Kidney capillary endothelial cell (primary cell): ENCODE measurements around the gene SLC15A1.
"Not testable (repeated sequence)": the region's sequence is repeated elsewhere in the genome, so short reads cannot be mapped to it uniquely, and the experiment has no call there.

ENCODE experiments used
- DNase-seq: peaks from one replicate; pipeline ENCODE4 v3.0.0-alpha.2; 2018; ENCODE audit warnings: low spot score

Gene SLC15A1

GRCh38 chr13:98781045-98781444, 28.6 kb upstream of the SLC15A1 start:
- no peak for DNase-seq

- DNase-seq, result no peak
These were observed 28.0 kb upstream of the SLC15A1 start for GRCh38 chr13:98780451-98780850.

DNA sequence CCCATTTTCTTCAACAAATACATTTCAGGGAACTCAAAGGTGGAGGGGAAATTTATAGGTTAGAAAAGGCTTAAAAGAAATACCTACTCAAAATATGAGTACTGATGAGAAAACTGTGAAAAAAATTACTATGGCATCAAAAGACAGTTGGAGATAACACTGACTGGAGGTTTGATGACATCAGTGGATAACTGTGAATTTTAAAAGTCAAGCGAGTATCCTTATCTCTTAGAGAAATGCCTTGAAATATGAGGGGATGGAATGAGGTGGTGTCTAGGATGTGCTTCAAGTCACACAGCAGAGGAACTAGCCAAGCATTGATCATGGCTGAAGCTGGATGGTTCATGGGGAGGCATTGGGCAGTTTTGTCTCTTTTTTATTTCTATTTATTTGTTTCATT, 27.2 kb upstream of the SLC15A1 start:
- DNase-seq, result no peak

- no peak for DNase-seq
These were observed 26.3 kb upstream of the SLC15A1 start for GRCh38 chr13:98778749-98779148.

- no peak for DNase-seq
These were observed 24.2 kb upstream of the SLC15A1 start for GRCh38 chr13:98776644-98777043.

GRCh38 chr13:98775844-98776598, 23.5 kb upstream of the SLC15A1 start:
- peak; percentile 26 for DNase-seq

DNA sequence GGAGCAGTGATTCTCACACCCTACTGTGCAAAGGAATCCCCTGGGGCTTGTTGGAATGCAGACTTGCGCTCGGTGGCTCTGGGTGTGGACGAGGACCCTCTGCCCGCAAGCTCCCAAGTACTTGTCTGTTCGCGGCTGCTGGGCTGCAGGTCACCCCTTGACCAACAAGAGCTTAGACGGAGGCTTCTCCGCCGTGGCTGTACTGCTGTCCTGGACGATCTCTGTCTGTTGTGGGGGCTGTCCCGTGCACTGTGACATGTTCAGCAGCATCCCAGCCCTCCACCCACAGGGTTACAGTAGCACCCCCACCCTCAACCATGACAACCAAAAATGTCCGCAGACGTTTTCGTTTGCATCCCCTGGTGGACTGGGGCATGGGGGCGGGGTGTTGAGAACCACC, 22.9 kb upstream of the SLC15A1 start:
- DNase-seq, result no peak

GRCh38 chr13:98774776-98775175, 22.3 kb upstream of the SLC15A1 start:
- DNase-seq, result no peak

GRCh38 chr13:98773921-98774320, 21.4 kb upstream of the SLC15A1 start:
- DNase-seq, result no peak

DNA sequence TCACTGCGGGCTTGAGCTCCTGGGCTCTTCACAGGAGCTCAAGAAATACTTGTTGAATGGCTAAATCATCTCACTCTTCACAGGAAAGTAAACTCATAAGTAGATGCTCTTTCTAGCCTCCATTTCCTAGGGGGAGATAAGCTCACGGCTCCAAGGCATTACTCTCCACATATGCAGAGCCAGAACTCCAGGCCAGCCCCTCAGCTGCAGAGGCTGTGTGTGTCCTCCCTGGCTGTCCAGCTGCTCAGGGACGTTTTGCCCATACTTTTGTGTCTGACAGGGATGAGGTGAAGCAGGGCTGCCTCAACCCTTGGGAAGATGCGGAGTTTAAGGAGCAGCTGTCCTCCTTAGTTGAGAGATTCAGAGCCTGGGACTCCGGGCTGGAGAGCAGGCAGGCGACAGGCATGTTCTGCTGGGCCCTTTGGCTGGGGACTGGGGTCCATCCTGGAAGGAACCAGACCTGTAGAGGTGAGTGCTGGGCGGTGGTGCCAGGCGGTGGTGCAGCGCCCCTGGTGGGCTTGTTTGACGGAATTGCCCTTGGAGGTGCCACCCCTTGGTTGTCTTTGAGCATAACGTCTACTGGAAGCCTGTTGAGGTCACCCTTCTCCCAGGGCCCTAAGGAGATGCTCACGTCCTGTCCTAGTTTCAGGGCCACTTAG, 20.5 kb upstream of the SLC15A1 start:
- no peak for DNase-seq

- DNase-seq, result no peak
These were observed 19.6 kb upstream of the SLC15A1 start for GRCh38 chr13:98771838-98772611.

- DNase-seq, result no peak
These were observed 17.3 kb upstream of the SLC15A1 start for GRCh38 chr13:98769736-98770135.

DNA sequence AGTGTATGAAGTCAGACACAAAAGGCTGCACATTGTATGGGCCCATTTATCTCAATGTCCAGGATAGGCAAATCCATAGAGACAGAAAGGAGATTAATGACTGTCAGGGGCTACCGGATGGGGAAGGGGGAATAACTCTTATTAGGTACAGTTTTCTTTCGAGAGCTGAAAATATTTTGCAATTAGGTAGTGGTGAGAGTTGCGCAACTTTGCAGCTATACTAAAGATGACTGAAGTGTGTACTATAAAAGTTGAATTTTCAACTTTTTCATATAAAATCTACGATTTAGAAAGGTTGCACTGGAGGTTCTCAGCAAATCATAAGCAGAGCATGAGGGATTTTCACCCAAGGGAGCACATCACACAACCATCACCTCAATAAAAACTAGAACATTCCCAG, 16.1 kb upstream of the SLC15A1 start:
- DNase-seq, result no peak

DNA sequence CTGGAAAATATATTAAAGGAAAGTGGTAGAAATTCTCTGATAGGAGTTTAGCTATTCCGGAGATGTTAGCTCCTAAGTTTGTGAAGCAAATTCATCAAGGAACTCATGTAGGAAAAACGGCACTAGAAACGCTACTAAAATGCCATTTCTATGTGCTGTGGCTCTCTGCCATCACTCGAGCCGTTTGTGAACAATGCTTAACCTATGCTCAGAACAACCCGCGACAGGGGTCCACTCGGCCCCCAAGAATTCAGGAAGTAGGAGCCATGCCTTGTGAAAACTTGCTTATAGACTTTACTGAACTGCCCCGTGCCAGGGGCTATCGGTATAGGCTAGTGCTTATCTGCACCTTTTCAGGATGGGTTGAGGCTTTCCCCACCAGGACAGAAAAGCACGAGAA, 14.2 kb upstream of the SLC15A1 start:
- no peak for DNase-seq

DNA sequence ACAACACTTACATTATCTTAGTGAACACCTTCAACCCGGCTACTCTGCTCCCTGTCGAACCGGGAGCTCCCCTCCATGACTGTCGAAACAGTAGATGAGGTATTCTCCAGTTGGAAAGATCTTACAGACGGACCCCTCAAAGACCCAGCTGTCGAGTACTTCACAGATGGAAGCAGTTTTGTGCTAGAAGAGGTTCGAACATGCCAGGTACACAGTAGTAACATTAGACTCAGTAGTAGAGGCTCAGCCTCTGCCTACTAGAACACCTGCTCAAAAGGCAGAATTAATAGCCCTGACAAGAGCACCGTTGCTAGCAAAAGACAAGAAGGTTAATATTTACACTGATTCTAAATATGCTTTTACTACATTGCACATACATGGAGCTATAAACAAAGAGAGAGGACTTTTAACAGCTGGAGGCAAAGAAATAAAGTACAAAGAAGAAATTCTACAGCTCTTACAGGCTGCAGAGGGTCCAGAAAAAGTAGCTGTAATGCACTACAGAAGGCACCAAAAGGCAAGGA, 13.6 kb upstream of the SLC15A1 start:
- DNase-seq, result no peak

GRCh38 chr13:98761986-98762616, 9.6 kb upstream of the SLC15A1 start:
- DNase-seq, result no peak

DNA sequence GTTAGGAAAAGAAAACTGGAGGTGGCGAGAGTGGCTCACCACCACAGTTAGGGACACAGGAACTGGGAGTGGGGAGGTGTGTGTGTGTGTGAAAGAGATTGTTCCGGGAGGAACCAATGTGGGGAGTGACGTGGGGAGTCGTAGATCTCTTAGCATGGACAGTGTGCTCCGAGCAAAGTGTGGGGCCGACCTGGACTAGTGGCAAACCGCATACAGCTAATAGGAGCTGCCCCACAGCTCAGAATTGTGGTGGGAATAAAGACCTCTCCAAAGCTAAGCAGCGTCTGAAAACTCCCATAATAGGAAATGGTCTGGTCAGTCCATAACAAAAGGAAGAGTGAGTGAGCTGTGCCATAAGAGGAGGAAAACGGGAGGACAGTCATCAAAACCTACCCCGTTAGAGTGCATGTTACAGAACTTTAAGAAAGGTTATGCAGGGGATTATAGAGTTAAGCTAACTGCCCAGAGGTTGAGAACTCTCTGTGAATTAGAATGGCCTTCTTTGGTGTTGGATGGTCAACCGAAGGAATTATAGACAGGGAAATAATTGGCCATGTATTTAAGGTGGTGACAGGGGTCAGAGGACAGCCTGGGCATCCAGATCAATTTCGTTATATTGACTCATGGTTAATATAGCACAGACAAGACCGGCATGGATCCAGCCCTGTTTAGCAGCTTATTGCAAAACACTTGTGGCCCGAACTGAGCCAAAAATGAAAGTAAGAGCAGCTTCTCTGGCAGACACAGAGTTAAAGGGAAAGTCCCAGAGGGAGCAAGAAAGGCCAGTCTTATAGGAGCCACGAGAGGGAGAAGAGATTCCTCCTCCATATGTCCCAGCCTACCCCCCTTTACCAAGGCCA, 8.9 kb upstream of the SLC15A1 start:
- DNase-seq, result no peak

GRCh38 chr13:98755729-98756128, 3.3 kb upstream of the SLC15A1 start:
- no peak for DNase-seq

GRCh38 chr13:98755116-98755515, 2.6 kb upstream of the SLC15A1 start:
- no peak for DNase-seq

DNA sequence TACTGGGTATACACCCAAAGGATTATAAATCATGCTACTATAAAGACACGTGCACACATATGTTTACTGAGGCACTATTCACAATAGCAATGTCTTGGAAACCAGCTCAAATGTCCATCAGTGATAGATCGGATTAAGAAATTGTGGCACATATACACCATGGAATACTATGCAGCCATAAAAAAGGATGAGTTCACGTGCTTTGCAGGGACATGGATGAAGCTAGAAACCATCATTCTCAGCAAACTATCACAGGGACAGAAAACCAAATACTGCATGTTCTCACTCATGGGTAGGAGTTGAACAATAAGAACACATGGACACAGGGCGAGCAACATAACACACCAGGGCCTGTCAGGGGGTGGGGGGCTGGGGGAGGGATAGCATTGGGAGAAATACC, 2.0 kb upstream of the SLC15A1 start:
- DNase-seq, result not testable (repeated sequence)

GRCh38 chr13:98751861-98752466, 508 bp downstream of the SLC15A1 start:
- peak; percentile 44 for DNase-seq
